ENCODE measurements around the gene CCNY.
"Not testable (repeated sequence)": the region's sequence is repeated elsewhere in the genome, so short reads cannot be mapped to it uniquely, and the experiment has no call there.

The CCNY gene

DNA sequence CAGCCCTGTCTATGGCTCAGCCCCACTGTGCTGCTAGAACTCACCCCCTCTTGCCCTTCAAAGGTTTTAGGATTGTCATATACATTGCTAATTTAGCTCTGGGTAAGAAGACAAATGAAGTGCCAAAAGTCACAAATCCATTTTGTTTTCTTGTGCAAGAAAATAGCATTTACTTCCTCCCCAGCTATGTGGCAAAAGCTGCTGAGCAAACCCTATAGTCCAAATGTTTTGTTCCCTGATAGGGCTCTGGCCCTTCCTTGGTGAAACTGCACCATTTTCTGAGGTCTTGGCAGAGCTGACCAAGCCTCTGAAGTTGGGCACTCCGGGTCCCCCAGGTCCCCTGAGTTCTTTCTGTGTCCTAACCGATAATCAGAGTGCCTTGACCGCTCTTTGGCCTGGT, 184.7 kb downstream of the CCNY start:
- no peak for DNase-seq (ENCODE audit: low spot score)

GRCh38 chr10:35523670-35524225, 187.4 kb downstream of the CCNY start:
- DNase-seq (ENCODE audit: low spot score), result no peak

GRCh38 chr10:35526746-35527145, 190.4 kb downstream of the CCNY start:
- no peak for DNase-seq (ENCODE audit: low spot score)

- DNase-seq (ENCODE audit: low spot score), result peak; percentile 59
These were observed 195.8 kb downstream of the CCNY start for GRCh38 chr10:35532141-35532540.

GRCh38 chr10:35533565-35533964, 197.3 kb downstream of the CCNY start:
- peak; percentile 61 for DNase-seq (ENCODE audit: low spot score)

DNA sequence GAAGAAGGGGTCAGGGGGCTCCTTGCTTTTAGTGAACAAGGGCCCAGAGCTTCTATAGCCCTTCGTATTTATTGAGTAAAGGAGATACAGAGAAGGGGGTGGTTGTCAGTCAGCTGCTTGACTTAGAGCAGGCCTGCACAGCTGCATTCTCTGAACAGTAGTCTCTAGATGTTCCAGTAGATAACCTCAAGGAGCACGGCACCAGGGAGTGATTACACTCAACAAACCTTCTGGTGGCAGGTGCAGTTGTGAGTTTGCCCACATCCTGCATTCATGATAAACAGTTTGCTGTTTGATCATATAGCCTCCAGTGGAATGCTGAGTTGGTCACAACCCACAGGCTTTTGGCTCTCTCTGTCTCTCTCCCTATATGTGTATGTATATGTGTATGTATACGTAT, 198.8 kb downstream of the CCNY start:
- DNase-seq (ENCODE audit: low spot score), result no peak

DNA sequence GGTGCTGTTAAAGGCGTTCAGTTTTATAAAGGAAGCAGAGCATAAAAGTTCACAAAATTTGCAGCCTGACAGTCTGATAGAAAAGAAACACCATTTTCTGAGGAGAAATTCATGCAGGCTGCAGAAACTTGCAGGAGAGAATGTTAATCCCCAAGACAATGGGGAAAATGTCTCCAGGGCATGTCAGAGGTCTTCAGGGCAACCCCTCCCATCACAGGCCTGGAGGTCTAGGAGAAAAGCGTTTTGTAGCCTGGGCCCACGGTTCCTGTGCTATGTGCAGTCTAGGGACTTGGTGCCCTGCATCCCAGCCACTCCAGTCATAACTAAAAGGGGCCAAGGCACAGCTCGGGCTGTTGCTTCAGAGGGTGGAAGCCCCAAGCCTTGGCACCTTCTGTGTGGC, 200.5 kb downstream of the CCNY start:
- no peak for DNase-seq (ENCODE audit: low spot score)

- DNase-seq (ENCODE audit: low spot score), result not testable (repeated sequence)
These were observed 201.6 kb downstream of the CCNY start for GRCh38 chr10:35537925-35538324.

DNA sequence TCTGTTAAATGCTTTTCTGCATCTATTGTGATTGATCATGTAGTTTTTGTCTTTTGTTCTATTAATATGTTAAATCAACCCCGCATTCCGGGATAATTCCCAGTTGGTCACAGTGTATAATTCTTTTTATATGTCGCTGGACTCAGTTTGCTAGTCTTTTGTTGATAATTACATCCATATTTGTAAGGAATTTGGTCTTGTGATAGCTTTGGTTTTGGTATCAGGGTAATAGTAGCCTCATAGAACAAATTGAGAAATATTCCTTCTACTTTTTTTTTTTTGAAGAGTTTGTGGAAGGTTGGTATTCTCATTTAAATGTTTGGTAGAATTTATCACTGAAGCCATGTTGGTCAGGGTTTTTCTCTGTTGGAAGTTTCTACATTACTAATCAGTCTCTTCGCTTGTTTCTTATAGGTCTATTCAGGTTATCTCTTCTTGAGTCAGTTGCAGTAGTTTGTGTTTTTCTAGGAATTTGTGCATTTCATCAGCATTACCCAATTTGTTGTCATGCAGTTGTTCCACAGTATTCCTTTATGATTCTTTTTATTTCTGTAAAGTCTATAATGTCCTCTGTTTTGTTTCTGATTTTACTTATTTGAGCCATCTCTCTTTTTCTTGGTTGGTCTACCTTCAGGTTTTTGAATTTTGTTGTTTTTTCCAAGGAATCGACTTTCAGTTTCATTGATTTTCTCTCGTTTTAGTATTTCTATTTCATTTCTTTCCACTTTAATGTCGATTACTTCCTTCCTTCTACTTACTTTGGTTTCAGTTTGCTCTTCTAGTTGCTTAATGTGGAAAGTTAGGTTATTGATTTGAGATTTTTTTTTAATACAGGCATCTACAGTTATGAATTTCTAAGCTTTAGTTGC, 204.2 kb downstream of the CCNY start:
- DNase-seq (ENCODE audit: low spot score), result no peak

GRCh38 chr10:35541720-35542119, 205.4 kb downstream of the CCNY start:
- no peak for DNase-seq (ENCODE audit: low spot score)

DNA sequence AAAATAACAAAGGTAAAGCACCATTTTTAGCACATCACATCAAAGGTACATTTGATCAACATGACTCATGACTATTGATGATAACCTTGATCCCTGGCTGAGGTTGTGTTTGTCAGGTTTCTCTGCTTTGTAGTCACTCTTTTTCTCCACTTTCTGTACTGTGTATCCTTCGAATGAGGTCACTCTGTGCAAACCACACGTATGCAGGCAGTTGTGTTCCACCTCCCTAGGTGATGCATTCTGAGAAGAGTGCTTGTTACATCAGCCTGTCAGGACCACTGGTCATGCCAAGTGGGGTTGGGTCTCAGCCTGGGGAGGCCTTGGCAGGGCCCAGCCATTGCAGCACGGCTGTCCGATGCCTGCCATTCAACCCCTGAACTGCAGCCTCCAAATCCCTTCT, 206.0 kb downstream of the CCNY start:
- DNase-seq (ENCODE audit: low spot score), result no peak

GRCh38 chr10:35545079-35545657, 208.9 kb downstream of the CCNY start:
- DNase-seq (ENCODE audit: low spot score), result no peak

- no peak for DNase-seq (ENCODE audit: low spot score)
These were observed 209.7 kb downstream of the CCNY start for GRCh38 chr10:35545878-35546590.

- no peak for DNase-seq (ENCODE audit: low spot score)
These were observed 210.5 kb downstream of the CCNY start for GRCh38 chr10:35546824-35547225.

- no peak for DNase-seq (ENCODE audit: low spot score)
These were observed 216.5 kb downstream of the CCNY start for GRCh38 chr10:35552650-35553342.

DNA sequence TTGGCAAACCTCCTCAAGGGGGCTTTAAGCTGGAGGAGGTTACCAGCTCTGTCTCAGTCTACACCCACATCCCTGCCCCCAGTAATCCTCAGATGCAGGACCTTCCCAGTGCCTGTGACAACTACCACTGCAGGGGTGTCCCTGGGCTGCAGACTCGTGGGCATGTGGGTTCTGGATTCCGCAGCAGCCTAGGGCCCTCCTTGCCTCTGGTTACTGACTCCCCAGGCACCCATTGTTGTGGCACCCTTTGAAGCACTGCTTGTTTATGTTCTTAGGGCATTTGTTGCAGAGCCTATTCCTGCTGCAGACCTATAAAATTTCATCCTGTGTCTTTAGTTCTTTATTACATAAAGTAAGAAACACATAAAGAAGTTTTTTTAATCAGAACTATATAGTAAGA, 217.7 kb downstream of the CCNY start:
- no peak for DNase-seq (ENCODE audit: low spot score)

GRCh38 chr10:35554461-35555056, 218.2 kb downstream of the CCNY start:
- no peak for DNase-seq (ENCODE audit: low spot score)

DNA sequence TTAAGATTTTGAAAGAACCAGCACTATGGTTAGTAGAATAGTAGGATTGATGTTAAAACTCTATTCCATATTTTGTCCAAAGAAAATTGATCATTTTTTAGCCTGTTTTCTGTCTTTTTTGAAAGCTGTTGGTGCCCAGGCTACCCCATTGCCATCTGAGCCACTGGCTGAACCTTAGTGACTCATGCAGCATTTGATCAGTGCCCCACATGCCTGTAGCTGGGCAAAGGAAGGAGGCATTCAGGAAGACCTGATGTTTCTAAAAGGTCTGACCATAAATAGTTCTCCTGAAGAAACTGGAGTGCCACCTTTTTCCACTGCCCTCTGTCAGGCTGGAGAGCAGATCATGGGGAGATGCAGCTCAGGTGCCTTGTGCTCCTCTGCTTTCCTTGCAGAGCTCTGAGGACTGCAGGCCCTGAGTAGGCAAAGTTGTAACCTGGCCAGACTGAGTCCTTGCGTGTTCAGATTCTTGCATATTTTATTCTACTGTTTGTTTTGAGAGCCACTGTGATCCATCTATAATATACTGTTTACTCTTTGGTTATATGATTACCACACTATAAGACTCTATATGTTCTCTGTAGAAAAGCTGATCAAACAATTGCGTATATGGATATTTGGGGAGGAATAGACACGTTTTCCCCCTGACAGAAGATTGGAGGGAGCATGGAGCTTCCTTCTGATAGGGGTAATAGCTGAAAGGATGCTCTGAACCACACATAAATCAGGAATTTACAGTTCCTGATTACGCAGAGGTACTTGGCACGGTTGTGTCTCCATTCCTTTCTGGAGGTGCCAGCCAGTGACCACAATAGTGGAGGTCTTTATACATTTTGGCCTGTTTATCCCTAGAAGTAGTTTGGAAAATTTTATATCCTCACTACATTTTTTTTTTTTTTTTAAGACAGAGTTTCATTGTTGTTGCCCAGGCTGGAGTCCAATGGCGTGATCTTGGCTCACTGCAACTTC, 219.9 kb downstream of the CCNY start:
- DNase-seq (ENCODE audit: low spot score), result no peak

DNA sequence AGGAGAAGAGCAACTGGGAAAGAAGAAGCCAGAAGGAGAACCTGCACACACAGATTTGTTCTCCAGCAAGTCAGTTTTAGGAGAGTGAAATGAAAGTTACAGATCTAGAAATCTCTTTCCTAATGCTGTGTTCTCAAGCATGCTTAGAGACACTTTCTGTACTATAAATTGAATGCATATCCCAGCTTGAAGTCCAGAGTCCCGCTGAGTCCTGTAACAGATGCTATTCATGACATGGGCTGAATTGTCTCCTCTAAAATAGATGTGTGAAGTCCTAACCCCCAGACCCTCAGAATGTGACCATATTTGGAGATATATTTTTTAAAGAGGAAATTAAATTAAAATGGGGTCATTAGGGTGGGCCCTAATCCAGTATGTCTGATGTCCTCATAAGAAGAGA, 222.0 kb downstream of the CCNY start:
- no peak for DNase-seq (ENCODE audit: low spot score)

GRCh38 chr10:35559416-35559815, 223.1 kb downstream of the CCNY start:
- no peak for DNase-seq (ENCODE audit: low spot score)

DNA sequence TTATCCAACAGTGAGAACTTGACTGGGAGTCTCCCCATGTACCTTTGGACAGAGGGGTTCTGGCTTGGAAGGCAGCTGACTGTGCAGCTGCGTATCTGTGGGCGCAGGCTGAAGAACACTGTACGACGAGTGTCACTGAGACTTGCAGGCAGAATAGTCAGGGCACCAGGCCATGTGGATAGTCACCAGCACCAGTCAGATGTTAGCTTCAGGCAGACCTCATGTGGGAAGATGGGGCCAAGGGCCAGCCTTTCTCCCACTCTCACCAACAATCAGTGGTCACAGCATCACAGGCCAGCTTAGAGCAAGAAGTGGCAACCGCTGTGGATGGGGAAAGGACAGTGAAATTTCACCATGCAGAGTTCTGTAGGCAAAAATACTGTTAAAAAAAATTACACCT, 225.4 kb downstream of the CCNY start:
- peak; percentile 80 for DNase-seq (ENCODE audit: low spot score)

All from pons (tissue), 1 donor.